HepG2 (cell line): ENCODE data around the gene KDM4D. TPM values are rescaled to one million over a fixed set of nuclear protein-coding genes. Genes with fewer than 3 reads are reported as not detected.

Experiments used
- CREM ChIP-seq, 2 experiments: sonication (generic) in 1 of 2; formaldehyde crosslinking in 1 of 2; IDR thresholded peaks; 2 replicates each; pipeline versions ENCODE4 v1.4.0 to v1.6.1; 2016 to 2020; ENCODE audit warnings: antibody characterized with exemption in 1 of 2, mild to moderate bottlenecking in 1 of 2, missing genetic modification reagents in 1 of 2
- GFI1 ChIP-seq: sonication (generic); formaldehyde crosslinking; IDR thresholded peaks from 2 replicates; pipeline ENCODE4 v1.5.0; 2020; ENCODE audit warnings: missing genetic modification reagents, mild to moderate bottlenecking, borderline replicate concordance
- HDAC6 ChIP-seq: fragments of 200-600 bp; sonication (generic); IDR thresholded peaks from 2 replicates; pipeline ENCODE4 v1.7.0; 2017; ENCODE audit warnings: mild to moderate bottlenecking, antibody characterized with exemption, low read length, low read depth
- IRF2 ChIP-seq: IDR thresholded peaks from 2 replicates; pipeline ENCODE4 v1.6.1; 2018; ENCODE audit warnings: missing genetic modification reagents, missing compliant biosample characterization
- KDM5B ChIP-seq: sonication (generic); formaldehyde crosslinking; IDR thresholded peaks from 2 replicates; pipeline ENCODE4 v1.4.0; 2020; ENCODE audit warnings: missing genetic modification reagents, mild to moderate bottlenecking, borderline replicate concordance
- KLF12 ChIP-seq: sonication (generic); formaldehyde crosslinking; IDR thresholded peaks from 2 replicates; pipeline ENCODE4 v1.4.0; 2020; ENCODE audit warnings: missing genetic modification reagents, borderline replicate concordance
- KMT2A ChIP-seq: sonication (generic); formaldehyde crosslinking; IDR thresholded peaks from 2 replicates; pipeline ENCODE4 v1.4.0; 2020; ENCODE audit warnings: missing genetic modification reagents
- MEIS1 ChIP-seq: sonication (generic); formaldehyde crosslinking; IDR thresholded peaks from 2 replicates; pipeline ENCODE4 v1.9.0; 2021; ENCODE audit warnings: mild to moderate bottlenecking, missing genetic modification reagents, moderate library complexity, borderline replicate concordance
- MEIS2 ChIP-seq: sonication (generic); formaldehyde crosslinking; IDR thresholded peaks from 2 replicates; pipeline ENCODE4 v1.9.0; 2021; ENCODE audit warnings: mild to moderate bottlenecking, missing genetic modification reagents
- MIER2 ChIP-seq: IDR thresholded peaks from 2 replicates; pipeline ENCODE4 v1.6.1; 2016; ENCODE audit warnings: missing biosample characterization, missing genetic modification reagents
- NR2C2 ChIP-seq: sonication (generic); formaldehyde crosslinking; IDR thresholded peaks from 2 replicates; pipeline ENCODE4 v1.4.0; 2020; ENCODE audit warnings: missing genetic modification reagents, mild to moderate bottlenecking, moderate library complexity, borderline replicate concordance
- POLR2A ChIP-seq, 2 experiments: IDR thresholded peaks; 2 replicates each; pipeline ENCODE4 v1.6.1; 2011; ENCODE audit warnings: low read depth in 2 of 2, low read length in 2 of 2, mild to moderate bottlenecking in 1 of 2, moderate library complexity in 1 of 2; ENCODE audit not compliant: insufficient read depth in 1 of 2
- TCF7 ChIP-seq: sonication (generic); IDR thresholded peaks from 2 replicates; pipeline ENCODE4 v1.6.1; 2016; ENCODE audit warnings: antibody characterized with exemption, low read depth
- TFDP1 ChIP-seq: IDR thresholded peaks from 2 replicates; pipeline ENCODE4 v1.6.1; 2016; ENCODE audit warnings: missing compliant biosample characterization, missing genetic modification reagents, borderline replicate concordance
- UBTF ChIP-seq: sonication (generic); formaldehyde crosslinking; IDR thresholded peaks from 2 replicates; pipeline ENCODE4 v1.4.0; 2020; ENCODE audit warnings: mild to moderate bottlenecking, missing genetic modification reagents
- ZBTB49 ChIP-seq: sonication (generic); formaldehyde crosslinking; IDR thresholded peaks from 2 replicates; pipeline ENCODE4 v1.4.0; 2020; ENCODE audit warnings: missing genetic modification reagents, borderline replicate concordance
- ZNF44 ChIP-seq: sonication (generic); formaldehyde crosslinking; IDR thresholded peaks from 2 replicates; pipeline ENCODE4 v1.5.1; 2020; ENCODE audit warnings: mild to moderate bottlenecking, missing genetic modification reagents
- ZNF530 ChIP-seq: sonication (generic); formaldehyde crosslinking; IDR thresholded peaks from 2 replicates; pipeline ENCODE4 v1.5.0; 2020; ENCODE audit warnings: low read depth, mild to moderate bottlenecking, missing genetic modification reagents
- ZNF558 ChIP-seq: sonication (generic); formaldehyde crosslinking; IDR thresholded peaks from 2 replicates; pipeline ENCODE4 v1.9.0; 2022; ENCODE audit warnings: mild to moderate bottlenecking, missing genetic modification reagents, borderline replicate concordance
- ZNF564 ChIP-seq: sonication (generic); formaldehyde crosslinking; IDR thresholded peaks from 2 replicates; pipeline ENCODE4 v1.8.1; 2023; ENCODE audit warnings: mild to moderate bottlenecking, missing genetic modification reagents
- ZNF670 ChIP-seq: sonication (generic); formaldehyde crosslinking; IDR thresholded peaks from 2 replicates; pipeline ENCODE4 v1.8.0; 2022; ENCODE audit warnings: mild to moderate bottlenecking, missing genetic modification reagents, borderline replicate concordance
- ZNF850 ChIP-seq: sonication (generic); formaldehyde crosslinking; conservative IDR thresholded peaks from 2 replicates; pipeline ENCODE4 v1.9.0; 2021; ENCODE audit warnings: mild to moderate bottlenecking, missing genetic modification reagents
- polyA plus RNA-seq, 8 experiments: library from polyadenylated mRNA; depleted of rRNA in 3 of 8; stranded (reverse) in 7 of 8; unstranded in 1 of 8; fragments of >200 nt; fragmentation: Illumina TruSeq in 4 of 8; extraction: Trizol in 4 of 8; gene quantifications; 2 replicates each; pipeline versions ENCODE4 v1.2.1 to v1.2.3, GENCODE V29; 2011 to 2016; ENCODE audit warnings: low read depth in 4 of 8, missing spikeins in 1 of 8, mixed read lengths in 1 of 8; ENCODE audit not compliant: insufficient read depth in 1 of 8
- total RNA-seq, 5 experiments: library from RNA; depleted of rRNA; stranded (reverse); fragments of >200 nt; fragmentation: Illumina TruSeq; extraction: Trizol; gene quantifications; 2 replicates each; pipeline ENCODE4 v1.2.3, GENCODE V29; 2016; ENCODE audit warnings: low read depth in 1 of 5
- TF ChIP-seq, protein P1 (sequence below): sonication (generic); formaldehyde crosslinking; IDR thresholded peaks from 2 replicates; pipeline ENCODE4 v1.4.0; 2020; ENCODE audit warnings: mild to moderate bottlenecking, missing genetic modification reagents

The KDM4D gene
- total and polyA plus RNA-seq, 2 of the 13 experiments (the other 11 are each of a cell fraction or from before 2014, with no cell fraction given): 0.96 to 1.3 TPM

- TF ChIP-seq ZNF670 (0 out of 2 replicates have a peak, but pooled peaks have one; percentile 22), ZBTB49 (no peak), MEIS2 (CRISPR knock-in tag) (peak; percentile 47; the same call in 1 of the 2 replicates), CREM (IDR thresholded peaks at IDR 0.05) (peak; percentile 82), CREM (CRISPR knock-in tag; IDR thresholded peaks at IDR 0.05) (no peak), KLF12 (CRISPR knock-in tag) (0 out of 2 replicates have a peak, but pooled peaks have one; percentile 57), TFDP1 (CRISPR knock-in tag) (peak; percentile 92), POLR2A (IDR thresholded peaks at IDR 0.05; ENCODE audit: insufficient read depth in 1 of 2, low read depth in 2 of 2, low read length in 2 of 2) (peak; percentile 81 to 87), HDAC6 (no peak), ZNF850 (CRISPR knock-in tag) (no peak), NR2C2 (CRISPR knock-in tag) (peak; percentile 100), TCF7 (no peak), KDM5B (CRISPR knock-in tag) (peak; percentile 74; the same call in 1 of the 2 replicates), IRF2 (CRISPR knock-in tag) (peak; percentile 77), ZNF44 (CRISPR knock-in tag) (peak; percentile 66; the same call in 1 of the 2 replicates), ZNF558 (CRISPR knock-in tag) (peak; percentile 67; the same call in 1 of the 2 replicates), ZNF564 (CRISPR knock-in tag) (no peak), UBTF (CRISPR knock-in tag) (peak; percentile 60; the same call in 1 of the 2 replicates), MEIS1 (CRISPR knock-in tag) (0 out of 2 replicates have a peak, but pooled peaks have one; percentile 49), ZNF530 (CRISPR knock-in tag) (no peak), GFI1 (CRISPR knock-in tag) (peak; percentile 61), MIER2 (CRISPR knock-in tag) (0 out of 2 replicates have a peak, but pooled peaks have one; percentile 30), KMT2A (CRISPR knock-in tag) (peak; percentile 96)
- TF ChIP-seq, protein P1, sequence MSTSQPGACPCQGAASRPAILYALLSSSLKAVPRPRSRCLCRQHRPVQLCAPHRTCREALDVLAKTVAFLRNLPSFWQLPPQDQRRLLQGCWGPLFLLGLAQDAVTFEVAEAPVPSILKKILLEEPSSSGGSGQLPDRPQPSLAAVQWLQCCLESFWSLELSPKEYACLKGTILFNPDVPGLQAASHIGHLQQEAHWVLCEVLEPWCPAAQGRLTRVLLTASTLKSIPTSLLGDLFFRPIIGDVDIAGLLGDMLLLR (CRISPR knock-in tag): peak; percentile 45; the same call in 1 of the 2 replicates
These were observed at the start of gene KDM4D, which contains the start of gene CWC15 (continued) for GRCh38 chr11:94973099-94973968.
